Right cardiac atrium (tissue), 5 donors: ENCODE measurements around the gene ZMIZ2. TPM values are rescaled to one million over a fixed set of nuclear protein-coding genes. Genes with fewer than 3 reads are reported as not detected.
"Not testable (repeated sequence)": the region's sequence is repeated elsewhere in the genome, so short reads cannot be mapped to it uniquely, and the experiment has no call there.

Experiments
- ATAC-seq, 2 donors: fragments of 200-7000 bp; cut with Tn5 transposase; one replicate each; pipeline versions ENCODE4 v1.8.0 to v1.9.1; 2020; ENCODE audit warnings: moderate library complexity in 2 of 2, mild to moderate bottlenecking in 1 of 2
- DNase-seq, 3 donors: peaks; one replicate each; pipeline ENCODE4 v3.0.0-alpha.2; 2020
- H3K27ac ChIP-seq: one replicate; pipeline ENCODE4 v1.5.1; 2013; ENCODE audit warnings: mild to moderate bottlenecking, low read length, control low read depth, moderate library complexity
- H3K27me3 ChIP-seq: one replicate; pipeline ENCODE4 v1.6.1; 2013; ENCODE audit not compliant: control insufficient read depth, insufficient read depth
- H3K4me1 ChIP-seq: one replicate; pipeline ENCODE4 v1.6.1; 2013; ENCODE audit warnings: low read length; ENCODE audit not compliant: control insufficient read depth, insufficient read depth
- H3K4me3 ChIP-seq: one replicate; pipeline ENCODE4 v1.5.1; 2013; ENCODE audit warnings: low read length, control low read depth
- H3K9me3 ChIP-seq: one replicate; pipeline ENCODE4 v1.6.1; 2013; ENCODE audit warnings: low read length; ENCODE audit not compliant: control insufficient read depth
- WGBS: extraction: QIAGEN DNeasy Blood & Tissue Kit; methylation state at CpG from one replicate; pipeline ENCODE4 v1.1.7; 2013; 5-methylcytosine and 5-hydroxymethylcytosine counted together
- intact Hi-C, 4 donors: fragments of 100-400 bp; cut with DNase I; formaldehyde crosslinking; loops; one replicate each; pipeline versions ENCODE4 v1.11.0 to v1.14.0; 2022 to 2023
- polyA plus RNA-seq: library from polyadenylated mRNA; stranded (reverse); fragments of 200-250 nt; gene quantifications from one replicate; pipeline ENCODE4 v1.2.3, GENCODE V29; 2013
- total RNA-seq, 4 donors: library from RNA; stranded (reverse); fragmentation: NEBNext Ultra II Directional; extraction: Animal tissue kit (Norgen Biotek cat#: 25700); gene quantifications; one replicate each; pipeline ENCODE4 v1.2.1, GENCODE V29; 2021
- donor health status: healthy with polysubstance abuse.
- donor health status: DM: no; HTN: yes; CAD: no.
- donor health status: DM: no; HTN: no; CAD: no.
- donor health status: DM: no; HTN: yes; CAD: no; lungs with severe emphysema.
- donor health status: DM: yes; HTN: yes; CAD: no.

Gene ZMIZ2
- total and polyA plus RNA-seq, 5 donors: 36.3 to 61.6 (median 49.0) TPM

DNA sequence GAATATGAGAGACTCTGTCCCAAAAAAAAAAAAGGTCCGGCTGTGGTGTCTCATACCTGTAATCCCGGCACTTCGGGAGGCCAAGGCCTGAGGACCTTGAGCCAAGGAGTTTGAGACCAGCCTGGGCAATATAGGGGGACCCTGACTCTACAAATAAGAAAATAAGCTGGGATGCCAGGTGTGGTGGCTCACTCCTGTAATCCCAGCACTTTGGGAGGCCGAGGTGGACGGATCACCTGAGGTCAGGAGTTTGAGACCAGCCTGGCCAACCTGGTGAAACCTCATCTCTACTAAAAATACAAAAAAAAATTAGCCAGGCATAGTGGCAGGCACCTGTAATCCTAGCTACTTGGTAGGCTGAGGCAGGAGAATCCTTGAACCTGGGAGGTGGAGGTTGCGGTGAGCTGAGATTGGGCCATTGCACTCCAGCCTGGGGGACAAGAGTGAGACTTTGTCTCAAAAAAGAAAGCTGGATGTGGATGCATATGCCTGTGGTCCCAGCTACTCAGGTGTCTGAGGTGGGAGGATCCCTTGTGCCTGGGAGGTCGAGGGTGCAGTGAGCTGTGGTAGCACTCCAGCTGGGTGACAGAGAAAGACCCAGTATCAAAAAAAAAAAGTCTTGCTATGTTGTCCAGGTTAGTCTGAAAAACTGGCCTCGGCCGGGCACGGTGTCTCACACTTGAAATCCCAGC lies 55.3 kb downstream of the ZMIZ2 start:
- 92% methylated on average over 10 of the region's 10 CpGs for WGBS
- H3K27me3 ChIP-seq, H3K27ac ChIP-seq, H3K4me3 ChIP-seq, intact Hi-C loops, H3K4me1 ChIP-seq, H3K9me3 ChIP-seq, DNase-seq: not testable (repeated sequence)
- ATAC-seq: peak in 1 of 2 donors; percentile 5

DNA sequence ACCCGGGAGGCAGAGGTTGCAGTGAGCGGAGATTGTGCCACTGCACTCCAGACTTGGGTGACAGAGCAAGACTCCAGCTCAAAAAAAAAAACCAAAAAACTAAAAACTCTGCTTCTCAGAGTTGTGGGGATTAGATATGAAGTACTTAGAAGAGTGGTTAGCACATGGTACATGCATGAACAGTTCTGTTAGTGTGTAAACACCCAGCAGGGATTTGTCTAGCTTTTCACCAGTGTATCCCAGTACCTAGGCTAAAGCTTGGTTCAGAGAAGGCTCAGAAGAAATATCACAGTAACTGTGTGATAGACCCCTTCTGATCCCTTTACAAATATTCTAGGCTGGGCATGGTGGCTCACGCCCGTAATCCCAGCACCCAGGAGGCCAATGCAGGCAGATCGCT lies 57.3 kb downstream of the ZMIZ2 start:
- Histone ChIP-seq H3K4me1 (no peaks in the 10 kb centered on the region), H3K27me3 (no peaks in the 10 kb centered on the region), H3K4me3 (no peak overlapping the region), H3K27ac (no peak overlapping the region), H3K9me3 (no peaks in the 10 kb centered on the region)
- no peak for ATAC-seq
- intact Hi-C loops: no loop called here
- no peak for DNase-seq
- WGBS: 90% methylated on average over 5 of the region's 5 CpGs

DNA sequence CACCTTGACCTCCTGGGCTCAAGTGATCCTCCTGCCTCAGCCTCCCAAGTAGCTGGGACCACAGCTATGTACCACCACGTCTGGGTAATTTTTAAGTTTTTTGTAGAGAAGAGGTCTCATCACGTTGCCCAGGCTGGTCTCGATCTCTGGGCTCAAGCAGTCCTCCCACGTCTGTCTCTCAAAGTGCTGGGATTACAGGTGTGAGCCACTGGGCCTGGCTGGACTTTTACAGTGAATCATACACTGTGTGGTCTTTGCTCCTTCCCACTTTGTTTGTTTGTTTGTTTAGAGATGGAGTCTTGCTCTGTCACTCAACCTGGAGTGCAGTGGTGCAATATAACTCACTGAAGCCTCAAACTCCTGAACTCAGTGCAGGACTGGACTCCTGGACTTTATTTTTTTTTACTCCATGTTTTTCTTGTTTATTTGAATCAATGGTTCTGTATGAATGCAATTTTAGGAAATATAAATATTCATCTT lies 60.3 kb downstream of the ZMIZ2 start:
- intact Hi-C loops: no loop called here
- no peaks in the 10 kb centered on the region for H3K9me3 ChIP-seq
- no peaks in the 10 kb centered on the region for H3K4me1 ChIP-seq
- H3K4me3 ChIP-seq: no peak overlapping the region
- H3K27me3 ChIP-seq: no peaks in the 10 kb centered on the region
- no peak for DNase-seq
- WGBS: 86% methylated on average over 4 of the region's 4 CpGs
- no peak overlapping the region for H3K27ac ChIP-seq
- ATAC-seq: no peak

DNA sequence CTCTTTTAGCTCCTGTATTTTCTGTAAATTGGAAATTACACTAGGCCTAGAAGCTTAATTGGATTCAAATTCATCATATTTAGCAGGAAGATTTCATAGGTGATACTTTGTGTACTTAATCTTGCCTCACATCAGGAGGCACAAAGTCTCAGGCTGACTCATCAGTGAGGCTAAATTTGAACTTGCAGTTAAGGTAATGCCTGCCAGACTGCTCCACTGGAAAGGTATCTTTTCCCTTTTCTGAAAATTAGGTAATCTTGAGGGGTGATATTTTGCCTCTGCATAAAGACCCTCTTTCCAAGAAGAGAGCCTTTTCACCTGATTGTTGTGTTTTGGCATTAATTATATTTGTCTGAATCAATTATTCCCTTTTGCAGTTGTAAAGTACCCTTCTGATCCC lies 62.4 kb downstream of the ZMIZ2 start:
- no peaks in the 10 kb centered on the region for H3K27me3 ChIP-seq
- intact Hi-C loops: no loop called here
- no peak for ATAC-seq
- H3K4me3 ChIP-seq: no peak overlapping the region
- no peak for DNase-seq
- no peaks in the 10 kb centered on the region for H3K4me1 ChIP-seq
- no peak overlapping the region for H3K27ac ChIP-seq
- no peaks in the 10 kb centered on the region for H3K9me3 ChIP-seq

DNA sequence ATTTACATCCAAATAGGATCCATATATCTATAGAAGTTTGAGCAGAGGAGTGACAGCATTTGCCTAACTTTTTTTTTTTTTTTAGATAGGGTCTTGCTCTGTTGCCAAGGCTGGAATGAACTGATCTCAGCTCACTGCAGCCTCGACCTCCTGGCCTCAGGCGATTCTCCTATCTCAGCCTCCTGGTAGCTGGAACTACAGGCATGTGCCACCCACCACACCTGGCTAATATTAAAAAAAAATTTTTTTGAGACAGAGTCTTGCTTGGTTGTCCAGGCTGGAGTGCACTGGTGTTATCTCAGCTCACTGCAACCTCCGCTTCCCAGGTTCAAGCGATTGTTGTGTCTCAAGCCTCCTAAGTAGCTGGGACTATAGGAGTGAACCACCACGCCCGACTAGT lies 62.9 kb downstream of the ZMIZ2 start:
- no peak for DNase-seq
- H3K9me3 ChIP-seq: no peaks in the 10 kb centered on the region
- intact Hi-C loops: no loop called here
- no peak overlapping the region for H3K4me3 ChIP-seq
- 93% methylated on average over 6 of the region's 6 CpGs for WGBS
- no peaks in the 10 kb centered on the region for H3K27me3 ChIP-seq
- ATAC-seq: no peak
- no peak overlapping the region for H3K27ac ChIP-seq
- H3K4me1 ChIP-seq: no peaks in the 10 kb centered on the region

DNA sequence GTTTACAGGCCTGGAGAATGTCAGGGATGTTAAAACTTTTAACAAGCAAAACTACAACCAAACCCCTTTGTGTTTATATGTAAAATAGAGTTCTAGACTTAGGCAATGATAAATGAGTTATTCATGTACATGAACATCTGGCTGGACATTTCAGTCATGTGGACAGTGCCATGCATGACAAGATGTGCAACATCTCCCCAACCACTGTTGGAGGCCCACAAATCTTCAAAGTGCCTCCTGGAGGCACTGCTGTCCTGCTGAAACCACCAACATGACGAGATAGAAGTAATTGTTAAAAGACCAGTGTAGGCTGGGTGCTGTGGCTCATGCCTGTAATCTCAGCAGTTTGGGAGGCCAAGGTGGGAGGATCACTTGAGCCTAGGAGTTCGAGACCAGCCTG lies 66.3 kb downstream of the ZMIZ2 start:
- Histone ChIP-seq H3K27ac (no peak overlapping the region), H3K4me3 (no peak overlapping the region), H3K9me3 (no peaks in the 10 kb centered on the region), H3K4me1 (no peaks in the 10 kb centered on the region), H3K27me3 (no peaks in the 10 kb centered on the region)
- ATAC-seq (no peak), DNase-seq (no peak)
- intact Hi-C loops: no loop called here
- 94% methylated on average over 2 of the region's 2 CpGs for WGBS

DNA sequence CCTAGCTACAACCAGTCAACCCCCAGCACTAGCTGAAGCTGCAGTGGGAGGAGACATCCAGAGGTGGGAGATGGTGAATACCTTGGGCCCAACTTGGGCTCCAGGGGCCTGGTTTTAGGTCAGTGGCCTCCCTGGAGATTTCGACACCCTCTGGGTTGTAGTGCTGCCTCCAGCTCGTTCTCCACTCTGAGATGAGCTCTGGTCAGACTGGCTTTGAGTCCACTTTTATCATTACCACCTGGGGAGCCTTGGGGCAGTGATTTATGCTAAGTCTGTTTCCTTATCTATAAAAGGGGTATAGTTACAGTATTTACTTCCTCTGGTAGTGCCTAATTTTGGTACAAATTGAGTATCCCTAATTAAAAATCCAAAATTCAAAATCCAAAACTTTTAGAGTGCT lies 70.6 kb downstream of the ZMIZ2 start:
- DNase-seq: no peak

More for the DNA sequence above, 70.6 kb downstream of the ZMIZ2 start:
- no peak for ATAC-seq
- Histone ChIP-seq H3K4me3 (no peak overlapping the region), H3K27me3 (no peaks in the 10 kb centered on the region), H3K9me3 (no peaks in the 10 kb centered on the region), H3K4me1 (no peaks in the 10 kb centered on the region), H3K27ac (no peak overlapping the region)
- intact Hi-C loops: no loop called here
- WGBS: 74% methylated on average over 2 of the region's 2 CpGs

Other genes starting within 250 kb of the ZMIZ2 start
- gene NPC1L1, start 207.5 kb upstream of the ZMIZ2 start, total RNA-seq: under 1 TPM in 2 of 4 donors, not detected in 2; 0.06 to 0.08 TPM
- 0.05 TPM for gene NPC1L1, start 207.5 kb upstream of the ZMIZ2 start, polyA plus RNA-seq
- 10 to 100 TPM; 23.4 to 35.5 (median 28.2) TPM for gene DDX56, start 174.9 kb upstream of the ZMIZ2 start, total RNA-seq
- gene DDX56, start 174.9 kb upstream of the ZMIZ2 start, polyA plus RNA-seq: 24.1 TPM
- 10 to 100 TPM; 63.2 to 75.2 (median 66.6) TPM for gene TMED4, start 166.6 kb upstream of the ZMIZ2 start, total RNA-seq
- 63.9 TPM for gene TMED4, start 166.6 kb upstream of the ZMIZ2 start, polyA plus RNA-seq
- gene OGDH, start 142.2 kb upstream of the ZMIZ2 start, total RNA-seq: 100 to 1,000 TPM; 347 to 406 (median 380) TPM
- gene OGDH, start 142.2 kb upstream of the ZMIZ2 start, polyA plus RNA-seq: 168 TPM
- 100 to 1,000 TPM; 411 to 510 (median 490) TPM for gene PPIA, start 47.8 kb downstream of the ZMIZ2 start, total RNA-seq
- 1,145 TPM for gene PPIA, start 47.8 kb downstream of the ZMIZ2 start, polyA plus RNA-seq
- gene H2AZ2, start 99.2 kb downstream of the ZMIZ2 start, total RNA-seq: 100 to 1,000 TPM; 195 to 233 (median 224) TPM
- gene H2AZ2, start 99.2 kb downstream of the ZMIZ2 start, polyA plus RNA-seq: 163 TPM
- 10 to 100 TPM; 13.5 to 22.4 (median 14.8) TPM for gene PURB, start 136.7 kb downstream of the ZMIZ2 start, total RNA-seq
- 6.9 TPM for gene PURB, start 136.7 kb downstream of the ZMIZ2 start, polyA plus RNA-seq
- 1 to 10 TPM in 3 of 4 donors, under 1 TPM in 1; 0.91 to 3.0 (median 2.2) TPM for gene MYO1G, start 230.2 kb downstream of the ZMIZ2 start, total RNA-seq
- 0.70 TPM for gene MYO1G, start 230.2 kb downstream of the ZMIZ2 start, polyA plus RNA-seq